HUES48 (cell line): Measurements from ENCODE around the gene LILRA6.
"Not testable (repeated sequence)": the region's sequence is repeated elsewhere in the genome, so short reads cannot be mapped to it uniquely, and the experiment has no call there.

ENCODE experiments used
- H3K27ac ChIP-seq: one replicate; pipeline ENCODE4 v1.7.0; 2013; ENCODE audit warnings: low read depth, low read length, inconsistent platforms
- H3K27me3 ChIP-seq: 2 replicates; pipeline ENCODE4 v1.6.1; 2013; ENCODE audit warnings: mild to moderate bottlenecking, low read length; ENCODE audit not compliant: control insufficient read depth, insufficient read depth
- H3K36me3 ChIP-seq: 2 replicates; pipeline ENCODE4 v1.6.1; 2013; ENCODE audit warnings: low read length; ENCODE audit not compliant: control insufficient read depth, insufficient read depth
- H3K4me1 ChIP-seq: 2 replicates; pipeline ENCODE4 v1.6.1; 2013; ENCODE audit warnings: mild to moderate bottlenecking, low read length; ENCODE audit not compliant: control insufficient read depth, insufficient read depth
- H3K4me3 ChIP-seq: 2 replicates; pipeline ENCODE4 v1.5.1; 2013; ENCODE audit warnings: mild to moderate bottlenecking, low read depth, low read length
- H3K9ac ChIP-seq: 2 replicates; pipeline ENCODE4 v1.6.1; 2013; ENCODE audit warnings: mild to moderate bottlenecking, low read depth, low read length, moderate library complexity
- H3K9me3 ChIP-seq: 2 replicates; pipeline ENCODE4 v1.6.1; 2013; ENCODE audit warnings: low read length; ENCODE audit not compliant: control insufficient read depth, insufficient read depth

Gene LILRA6

DNA sequence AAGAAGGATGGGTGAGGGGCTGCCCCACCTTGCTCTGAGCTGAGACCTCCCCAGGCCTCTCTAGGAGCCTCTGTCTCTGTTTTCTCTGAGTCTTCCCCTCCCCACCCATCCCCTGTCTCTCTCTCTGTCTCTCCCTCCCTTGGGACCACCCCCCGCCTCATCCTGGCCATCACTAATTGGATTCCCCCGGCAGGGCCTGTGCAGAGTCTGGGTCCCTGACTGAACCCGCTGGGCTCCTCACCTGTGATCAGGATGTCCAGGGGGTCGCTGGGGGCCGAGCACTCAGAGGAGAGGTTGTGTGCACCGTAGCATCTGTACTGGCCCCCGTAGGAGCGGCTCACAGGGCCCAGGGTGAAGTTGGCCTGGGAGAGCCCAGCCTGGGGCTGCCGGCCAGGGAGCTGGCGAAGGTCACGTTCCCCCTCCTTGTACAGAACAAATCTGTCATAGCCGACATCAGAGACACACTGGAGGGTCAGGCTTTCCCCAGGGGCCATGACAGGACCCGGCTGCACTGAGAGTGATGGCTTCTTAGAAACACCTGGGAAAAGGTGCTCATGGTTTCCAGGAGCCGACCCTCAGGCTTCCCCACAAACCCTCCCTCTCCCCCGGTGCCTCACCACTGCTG is 36.1 kb upstream of the LILRA6 start:
- not testable (repeated sequence) for H3K4me3 ChIP-seq, H3K27ac ChIP-seq, H3K4me1 ChIP-seq, H3K9me3 ChIP-seq, H3K9ac ChIP-seq, H3K27me3 ChIP-seq, H3K36me3 ChIP-seq

DNA sequence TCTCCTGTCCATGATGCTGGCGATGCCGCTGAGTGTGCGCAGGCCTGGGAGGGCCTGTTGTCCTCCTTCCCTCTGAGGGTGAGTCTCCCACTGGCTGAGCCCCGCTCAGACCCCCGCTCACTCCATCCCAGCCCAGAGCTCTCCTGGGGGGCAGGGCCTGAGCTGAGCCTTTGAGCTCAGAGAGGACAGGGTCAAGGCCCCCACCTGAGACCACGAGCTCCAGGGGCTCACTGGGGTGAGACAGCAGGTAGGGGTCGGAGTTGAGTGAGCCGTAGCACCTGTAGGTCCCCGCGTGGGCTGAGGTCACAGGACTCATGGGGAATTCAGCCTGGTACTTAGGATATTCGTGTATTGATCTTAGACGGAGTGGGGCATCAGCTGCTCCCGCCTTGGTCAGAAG is 35.5 kb upstream of the LILRA6 start:
- H3K4me1 ChIP-seq, H3K9me3 ChIP-seq, H3K4me3 ChIP-seq, H3K27ac ChIP-seq, H3K9ac ChIP-seq, H3K36me3 ChIP-seq, H3K27me3 ChIP-seq: not testable (repeated sequence)

DNA sequence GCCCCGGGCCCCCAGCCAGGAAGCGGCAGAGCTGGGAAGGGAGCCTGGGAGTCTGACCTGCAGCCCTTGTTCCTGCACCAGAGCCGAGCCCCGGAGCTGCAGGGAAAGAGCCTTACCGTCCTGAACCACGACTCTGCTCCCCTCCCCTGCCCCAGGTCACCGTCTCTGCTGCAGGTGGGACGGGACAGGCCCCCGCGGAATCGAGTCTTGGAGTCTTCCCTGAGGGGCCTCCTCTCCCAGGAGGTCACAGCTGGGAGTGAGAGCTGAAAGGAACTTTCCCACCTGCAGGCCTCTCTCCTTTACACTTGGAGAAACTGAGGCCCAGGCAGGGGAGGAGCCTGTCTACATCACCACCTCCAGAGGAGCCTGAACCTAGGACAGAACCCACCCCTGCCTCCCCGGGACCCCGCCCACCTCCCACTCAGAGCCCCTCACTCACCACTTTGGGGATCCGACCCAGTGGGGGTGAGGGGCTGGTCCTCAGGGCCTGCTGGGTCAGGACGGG is 34.6 kb upstream of the LILRA6 start:
- not testable (repeated sequence) for H3K4me1 ChIP-seq, H3K9ac ChIP-seq, H3K9me3 ChIP-seq, H3K4me3 ChIP-seq, H3K36me3 ChIP-seq, H3K27me3 ChIP-seq, H3K27ac ChIP-seq

- Histone ChIP-seq H3K9ac (no peak overlapping the region), H3K4me1 (no peaks in the 10 kb centered on the region), H3K9me3 (no peaks in the 10 kb centered on the region), H3K27me3 (no peaks in the 10 kb centered on the region), H3K27ac (no peak overlapping the region), H3K4me3 (no peak overlapping the region), H3K36me3 (no peaks in the 10 kb centered on the region)
Measured at GRCh38 chr19:54275951-54276350, 33.4 kb upstream of the LILRA6 start.

DNA sequence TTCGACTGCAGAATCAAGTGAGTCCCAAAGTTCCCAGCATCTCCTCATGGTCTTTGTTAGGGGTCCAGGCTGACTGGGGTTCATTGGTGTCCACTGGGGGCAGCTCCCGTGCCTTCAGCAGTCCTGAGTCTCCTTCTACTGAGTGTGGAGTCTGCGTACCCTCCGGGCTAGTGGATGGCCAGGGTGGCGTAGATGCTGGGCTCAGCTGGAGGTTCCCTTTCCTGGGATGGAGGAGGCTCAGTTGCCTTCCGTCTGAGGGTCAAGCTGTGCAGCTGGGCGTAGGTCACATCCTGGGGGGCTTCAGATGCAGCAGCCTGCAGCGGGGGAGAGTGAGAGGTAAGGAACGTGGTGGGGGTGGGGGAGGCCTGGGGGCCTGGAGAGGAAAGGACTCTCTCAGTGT is 31.9 kb upstream of the LILRA6 start:
- not testable (repeated sequence) for H3K4me3 ChIP-seq, H3K27me3 ChIP-seq, H3K36me3 ChIP-seq, H3K4me1 ChIP-seq, H3K9ac ChIP-seq, H3K27ac ChIP-seq, H3K9me3 ChIP-seq

GRCh38 chr19:54273821-54274220 is 31.2 kb upstream of the LILRA6 start:
- Histone ChIP-seq H3K27me3 (no peaks in the 10 kb centered on the region; the same call in 1 of the 2 replicates), H3K27ac (no peak overlapping the region), H3K4me1 (no peaks in the 10 kb centered on the region), H3K9me3 (no peaks in the 10 kb centered on the region), H3K36me3 (no peaks in the 10 kb centered on the region), H3K4me3 (no peak overlapping the region), H3K9ac (no peak overlapping the region)

DNA sequence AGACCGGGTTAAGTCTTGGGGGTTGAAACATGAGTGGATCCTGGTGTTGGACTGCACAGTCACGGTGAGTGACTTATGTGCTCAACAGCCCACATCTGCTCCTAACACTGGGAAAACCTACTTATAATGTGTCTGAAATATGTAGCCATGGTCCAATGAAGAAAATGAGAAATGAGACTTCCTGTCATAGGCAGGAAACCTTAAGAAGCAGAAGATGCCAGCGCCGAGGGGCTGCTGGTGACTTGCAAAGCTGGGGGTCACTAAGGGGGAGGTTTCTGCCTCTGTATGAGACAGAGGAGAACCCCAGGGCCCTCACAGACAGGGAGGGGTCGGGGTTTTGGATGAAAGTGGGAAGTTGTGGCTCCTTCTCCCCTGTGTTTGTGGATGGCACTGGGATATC is 29.6 kb upstream of the LILRA6 start:
- H3K36me3 ChIP-seq, H3K4me3 ChIP-seq, H3K27ac ChIP-seq, H3K4me1 ChIP-seq, H3K9ac ChIP-seq, H3K27me3 ChIP-seq, H3K9me3 ChIP-seq: not testable (repeated sequence)

- not testable (repeated sequence) for H3K9ac ChIP-seq, H3K4me1 ChIP-seq, H3K27ac ChIP-seq, H3K4me3 ChIP-seq, H3K9me3 ChIP-seq, H3K36me3 ChIP-seq, H3K27me3 ChIP-seq
Measured at GRCh38 chr19:54271587-54271986, 29.0 kb upstream of the LILRA6 start.

GRCh38 chr19:54271106-54271505 is 28.5 kb upstream of the LILRA6 start:
- Histone ChIP-seq H3K4me3 (no peak overlapping the region), H3K36me3 (no peaks in the 10 kb centered on the region), H3K9ac (no peak overlapping the region), H3K4me1 (no peaks in the 10 kb centered on the region), H3K27me3 (no peaks in the 10 kb centered on the region; the same call in 1 of the 2 replicates), H3K27ac (no peak overlapping the region), H3K9me3 (no peaks in the 10 kb centered on the region)

DNA sequence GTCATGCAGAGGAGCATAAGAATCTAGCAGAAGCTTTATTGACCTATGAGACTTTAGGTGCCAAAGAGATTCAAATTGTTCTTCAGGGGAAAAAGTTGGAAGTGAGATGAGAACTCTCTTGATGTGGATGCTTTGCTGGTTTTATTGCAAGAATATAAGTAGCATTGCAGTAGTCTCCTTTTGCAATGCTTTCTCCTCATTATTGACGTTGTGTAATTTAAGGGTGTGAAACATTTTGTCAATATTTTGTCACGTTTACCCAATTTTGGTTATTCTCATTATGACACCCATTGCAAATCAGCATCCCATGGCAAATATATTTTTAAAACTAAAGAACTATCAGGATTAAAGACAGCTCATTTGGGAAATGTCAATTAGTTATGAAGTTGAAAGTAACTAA is 26.3 kb upstream of the LILRA6 start:
- Histone ChIP-seq H3K36me3 (no peaks in the 10 kb centered on the region), H3K4me3 (no peak overlapping the region), H3K4me1 (no peaks in the 10 kb centered on the region), H3K9ac (no peak overlapping the region), H3K27ac (no peak overlapping the region), H3K9me3 (no peaks in the 10 kb centered on the region), H3K27me3 (no peaks in the 10 kb centered on the region; the same call in 1 of the 2 replicates)

DNA sequence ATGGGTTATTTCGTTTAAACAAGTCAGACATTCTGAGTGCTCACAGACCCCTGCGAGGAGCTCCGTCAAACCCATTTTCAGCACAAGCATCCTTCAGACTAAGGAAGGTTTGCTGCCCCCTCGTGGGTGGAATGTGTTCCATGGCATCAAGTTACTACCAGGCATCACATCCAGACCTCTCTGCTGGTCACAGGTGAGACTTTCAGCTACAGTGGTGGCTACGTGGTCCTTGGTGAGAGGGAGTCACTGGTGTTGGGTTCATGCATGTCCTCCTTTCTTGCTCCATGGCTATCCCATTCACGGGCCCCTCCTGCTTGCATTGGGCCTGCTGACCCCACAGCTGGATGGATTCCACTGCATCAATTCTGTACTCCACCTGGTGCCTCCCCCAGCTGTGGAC is 23.5 kb upstream of the LILRA6 start:
- Histone ChIP-seq H3K27ac (no peak overlapping the region), H3K4me1 (no peaks in the 10 kb centered on the region), H3K36me3 (no peaks in the 10 kb centered on the region), H3K4me3 (no peak overlapping the region), H3K9ac (no peak overlapping the region), H3K9me3 (no peaks in the 10 kb centered on the region), H3K27me3 (no peaks in the 10 kb centered on the region; the same call in none of the 2 replicates)

DNA sequence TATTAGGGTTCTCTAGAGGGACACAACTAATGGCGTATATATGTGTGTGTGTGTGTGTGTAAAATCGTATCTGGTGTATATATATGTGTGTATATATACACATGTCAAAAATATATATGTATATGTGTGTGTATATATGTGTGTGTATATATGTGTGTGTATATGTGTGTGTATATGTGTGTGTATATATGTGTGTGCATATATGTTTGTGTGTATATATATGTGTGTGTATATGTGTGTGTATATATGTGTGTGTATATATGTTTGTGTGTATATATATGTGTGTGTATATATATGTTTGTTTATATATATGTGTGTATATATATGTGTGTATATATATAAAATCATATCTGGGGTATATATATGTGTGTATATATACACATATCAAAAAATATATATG is 19.9 kb upstream of the LILRA6 start:
- no peak overlapping the region for H3K4me3 ChIP-seq
- H3K27ac ChIP-seq = no peak overlapping the region
- H3K36me3 ChIP-seq = no peaks in the 10 kb centered on the region
- H3K9ac ChIP-seq = no peak overlapping the region
- no peaks in the 10 kb centered on the region for H3K4me1 ChIP-seq
- no peaks in the 10 kb centered on the region; the same call in 1 of the 2 replicates for H3K27me3 ChIP-seq
- H3K9me3 ChIP-seq = no peaks in the 10 kb centered on the region
